Adipose tissue (tissue), 3 donors: ENCODE results near the gene SLC45A2. TPM values are rescaled to one million over a fixed set of nuclear protein-coding genes. Genes with fewer than 3 reads are reported as not detected.

Experiments
- polyA plus RNA-seq, 3 donors: library from polyadenylated mRNA; stranded (reverse); fragments of 200-250 nt; gene quantifications; one replicate each; pipeline ENCODE4 v1.2.3, GENCODE V29; 2013
- donor health status: healthy with polysubstance abuse.
- donor health status: Bipolar disorder and iron deficiency.
- donor health status: healthy.

SLC45A2 gene
- polyA plus RNA-seq, 3 donors, result 0.02 TPM; not detected in 2

Other genes with a start within 250 kb of the SLC45A2 start
- 10 to 100 TPM in 1 of 3 donors, 1 to 10 TPM in 1, under 1 TPM in 1; 0.74 to 17.6 (median 2.4) TPM for gene ADAMTS12, start 92.7 kb downstream of the SLC45A2 start, polyA plus RNA-seq
- gene RXFP3, start 48.3 kb downstream of the SLC45A2 start, polyA plus RNA-seq, result under 1 TPM in 1 of 3 donors, not detected in 2; 0.06 TPM
- 1 to 10 TPM; 6.9 to 9.1 (median 8.6) TPM for gene AMACR, start 23.4 kb upstream of the SLC45A2 start, polyA plus RNA-seq
- 1 to 10 TPM; 1.6 to 4.4 (median 1.9) TPM for gene C1QTNF3, start 58.5 kb upstream of the SLC45A2 start, polyA plus RNA-seq